Glutamatergic neuron (in vitro differentiated cells): ENCODE data around the gene C4orf50. TPM values are rescaled to one million over a fixed set of nuclear protein-coding genes. Genes with fewer than 3 reads are reported as not detected.
"Not testable (repeated sequence)": the region's sequence is repeated elsewhere in the genome, so short reads cannot be mapped to it uniquely, and the experiment has no call there.

Experiments used
- DNase-seq: peaks from one replicate; pipeline ENCODE4 v3.0.0; 2022
- H3K27ac Mint-ChIP-seq: one replicate; pipeline ENCODE4 v1.8.0; 2020; ENCODE audit warnings: mild to moderate bottlenecking, mixed read lengths, inconsistent platforms; ENCODE audit not compliant: unreplicated experiment
- H3K27me3 Mint-ChIP-seq: one replicate; pipeline ENCODE4 v1.8.0; 2020; ENCODE audit warnings: mild to moderate bottlenecking, moderate library complexity, mixed read lengths, inconsistent platforms; ENCODE audit not compliant: unreplicated experiment
- H3K36me3 Mint-ChIP-seq: one replicate; pipeline ENCODE4 v1.8.0; 2020; ENCODE audit warnings: mild to moderate bottlenecking, mixed read lengths, inconsistent platforms; ENCODE audit not compliant: unreplicated experiment
- H3K4me1 Mint-ChIP-seq: one replicate; pipeline ENCODE4 v1.8.0; 2020; ENCODE audit warnings: mild to moderate bottlenecking, low read depth, mixed read lengths, inconsistent platforms; ENCODE audit not compliant: unreplicated experiment
- H3K4me3 Mint-ChIP-seq: one replicate; pipeline ENCODE4 v1.8.0; 2020; ENCODE audit warnings: mild to moderate bottlenecking, mixed read lengths, inconsistent platforms; ENCODE audit not compliant: unreplicated experiment
- H3K9me3 Mint-ChIP-seq: one replicate; pipeline ENCODE4 v1.8.0; 2020; ENCODE audit warnings: mild to moderate bottlenecking, moderate library complexity, mixed read lengths, inconsistent platforms; ENCODE audit not compliant: unreplicated experiment
- total RNA-seq: library from RNA; stranded (reverse); fragmentation: NEBNext Ultra II Directional; extraction: Animal tissue kit (Norgen Biotek cat#: 25700); gene quantifications from one replicate; pipeline ENCODE4 v1.2.1, GENCODE V29; 2021; ENCODE audit not compliant: unreplicated experiment
- TF ChIP-seq, protein P1 (sequence below): fragments of 200-600 bp; sonication (generic); IDR thresholded peaks from one replicate; pipeline ENCODE4 v1.5.0; 2021; ENCODE audit not compliant: partially characterized antibody, unreplicated experiment

The C4orf50 gene
- total RNA-seq, 1 donor from 2014 or later = 0.56 TPM

DNA sequence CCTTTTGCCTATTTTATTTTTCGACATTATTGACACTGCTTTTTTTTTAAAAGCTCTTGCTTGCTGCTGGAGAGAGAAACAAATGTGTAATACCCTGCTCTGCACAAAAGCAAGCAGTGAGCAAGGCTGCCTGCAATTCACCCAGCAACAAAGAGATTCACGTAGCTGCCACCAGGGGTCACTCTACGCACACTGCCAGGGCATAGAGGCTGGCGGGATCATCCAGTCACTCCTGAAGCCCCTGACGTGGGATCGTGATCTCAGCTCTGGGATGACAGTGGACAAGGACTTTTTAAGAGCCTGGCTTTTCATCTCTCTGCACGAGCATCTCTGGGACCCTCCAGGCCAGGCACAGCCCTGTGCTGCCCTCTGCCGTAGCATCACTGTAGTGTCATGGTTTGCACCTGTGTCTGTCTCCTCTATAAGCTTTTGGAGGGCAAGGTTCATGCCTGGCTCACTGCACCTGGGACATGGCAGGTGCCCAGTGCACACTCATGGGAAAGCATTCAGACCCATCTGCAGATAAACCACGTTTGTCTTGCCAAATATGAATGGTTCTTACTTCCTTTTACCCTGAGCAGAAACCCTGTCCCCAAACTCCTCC lies 19.8 kb downstream of the C4orf50 start:
- no peaks in the 10 kb centered on the region for H3K27me3 Mint-ChIP-seq
- H3K4me1 Mint-ChIP-seq = peaks cover 21% of the 10 kb centered on the region
- no peaks in the 10 kb centered on the region for H3K36me3 Mint-ChIP-seq
- peaks cover 2% of the 10 kb centered on the region for H3K9me3 Mint-ChIP-seq
- no peak overlapping the region for H3K4me3 Mint-ChIP-seq
- DNase-seq = peak; percentile 84
- H3K27ac Mint-ChIP-seq = peak overlapping the region; percentile 60
- TF ChIP-seq, protein P1, sequence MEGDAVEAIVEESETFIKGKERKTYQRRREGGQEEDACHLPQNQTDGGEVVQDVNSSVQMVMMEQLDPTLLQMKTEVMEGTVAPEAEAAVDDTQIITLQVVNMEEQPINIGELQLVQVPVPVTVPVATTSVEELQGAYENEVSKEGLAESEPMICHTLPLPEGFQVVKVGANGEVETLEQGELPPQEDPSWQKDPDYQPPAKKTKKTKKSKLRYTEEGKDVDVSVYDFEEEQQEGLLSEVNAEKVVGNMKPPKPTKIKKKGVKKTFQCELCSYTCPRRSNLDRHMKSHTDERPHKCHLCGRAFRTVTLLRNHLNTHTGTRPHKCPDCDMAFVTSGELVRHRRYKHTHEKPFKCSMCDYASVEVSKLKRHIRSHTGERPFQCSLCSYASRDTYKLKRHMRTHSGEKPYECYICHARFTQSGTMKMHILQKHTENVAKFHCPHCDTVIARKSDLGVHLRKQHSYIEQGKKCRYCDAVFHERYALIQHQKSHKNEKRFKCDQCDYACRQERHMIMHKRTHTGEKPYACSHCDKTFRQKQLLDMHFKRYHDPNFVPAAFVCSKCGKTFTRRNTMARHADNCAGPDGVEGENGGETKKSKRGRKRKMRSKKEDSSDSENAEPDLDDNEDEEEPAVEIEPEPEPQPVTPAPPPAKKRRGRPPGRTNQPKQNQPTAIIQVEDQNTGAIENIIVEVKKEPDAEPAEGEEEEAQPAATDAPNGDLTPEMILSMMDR = peak; percentile 93

DNA sequence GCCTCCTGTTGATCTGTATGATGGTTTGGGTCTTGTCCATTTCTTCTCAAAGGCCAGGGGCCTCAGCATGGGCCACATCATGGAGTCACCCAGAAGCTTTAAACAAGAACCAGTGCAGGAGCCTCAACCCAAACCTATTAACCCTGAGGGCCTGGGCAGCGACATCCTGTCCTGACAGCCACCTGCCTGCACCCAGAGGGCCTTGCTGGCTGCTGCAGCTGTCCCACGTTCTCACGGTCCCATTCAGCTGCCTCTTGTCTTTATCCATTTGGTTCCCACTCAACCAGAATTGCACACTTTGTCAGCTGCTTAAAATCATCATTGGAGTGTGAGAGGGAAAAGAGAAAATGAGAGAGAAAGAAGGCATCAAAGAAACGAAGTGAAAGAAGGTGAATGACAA lies 21.6 kb downstream of the C4orf50 start:
- peaks cover 17% of the 10 kb centered on the region for H3K4me1 Mint-ChIP-seq
- H3K27ac Mint-ChIP-seq = peak overlapping the region; percentile 71
- H3K27me3 Mint-ChIP-seq = no peaks in the 10 kb centered on the region
- H3K4me3 Mint-ChIP-seq = no peak overlapping the region
- H3K36me3 Mint-ChIP-seq = no peaks in the 10 kb centered on the region
- no peak for DNase-seq
- TF ChIP-seq, protein P1 = no peak
- peaks cover 2% of the 10 kb centered on the region for H3K9me3 Mint-ChIP-seq

DNA sequence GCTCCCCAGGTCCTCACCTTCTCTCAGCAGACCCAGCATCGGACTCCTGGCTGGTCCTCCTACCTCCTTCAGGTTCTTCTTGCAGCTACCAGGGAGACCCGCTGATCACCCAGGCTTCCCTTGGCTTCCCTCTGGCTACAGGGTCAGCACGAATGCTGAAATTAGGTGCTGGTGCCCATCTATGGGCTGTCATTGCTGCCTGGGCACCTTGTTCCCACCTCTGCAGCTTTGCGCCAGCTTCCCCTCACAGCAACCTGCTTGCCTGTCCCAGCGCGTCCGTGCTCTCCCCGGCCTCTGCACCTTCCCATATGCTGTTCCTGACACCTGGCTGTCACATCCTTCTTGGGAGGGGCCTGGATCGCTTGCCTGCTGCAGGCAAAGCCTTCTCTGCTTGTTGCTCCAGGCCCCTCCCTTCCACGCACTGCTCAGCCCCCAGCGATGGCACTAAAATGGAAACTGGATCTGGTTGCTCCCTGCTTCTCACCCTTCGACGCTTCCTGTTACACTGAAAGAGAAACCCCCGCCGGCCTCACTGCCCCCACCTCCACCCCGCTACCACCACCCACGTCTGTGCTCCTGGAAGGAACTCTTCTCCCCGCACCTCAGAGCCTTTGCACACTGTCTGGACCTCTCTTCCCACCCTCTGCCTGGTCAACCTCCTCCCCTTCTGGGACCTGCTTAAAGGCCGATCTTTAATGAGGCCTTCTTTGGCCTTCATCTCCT lies 22.2 kb downstream of the C4orf50 start:
- TF ChIP-seq, protein P1 = no peak
- no peak for DNase-seq
- Mint-ChIP-seq H3K4me3 (no peak overlapping the region), H3K9me3 (peaks cover 2% of the 10 kb centered on the region), H3K36me3 (peaks cover under 1% of the 10 kb centered on the region), H3K4me1 (peaks cover 17% of the 10 kb centered on the region), H3K27ac (peak overlapping the region; percentile 71), H3K27me3 (no peaks in the 10 kb centered on the region)

DNA sequence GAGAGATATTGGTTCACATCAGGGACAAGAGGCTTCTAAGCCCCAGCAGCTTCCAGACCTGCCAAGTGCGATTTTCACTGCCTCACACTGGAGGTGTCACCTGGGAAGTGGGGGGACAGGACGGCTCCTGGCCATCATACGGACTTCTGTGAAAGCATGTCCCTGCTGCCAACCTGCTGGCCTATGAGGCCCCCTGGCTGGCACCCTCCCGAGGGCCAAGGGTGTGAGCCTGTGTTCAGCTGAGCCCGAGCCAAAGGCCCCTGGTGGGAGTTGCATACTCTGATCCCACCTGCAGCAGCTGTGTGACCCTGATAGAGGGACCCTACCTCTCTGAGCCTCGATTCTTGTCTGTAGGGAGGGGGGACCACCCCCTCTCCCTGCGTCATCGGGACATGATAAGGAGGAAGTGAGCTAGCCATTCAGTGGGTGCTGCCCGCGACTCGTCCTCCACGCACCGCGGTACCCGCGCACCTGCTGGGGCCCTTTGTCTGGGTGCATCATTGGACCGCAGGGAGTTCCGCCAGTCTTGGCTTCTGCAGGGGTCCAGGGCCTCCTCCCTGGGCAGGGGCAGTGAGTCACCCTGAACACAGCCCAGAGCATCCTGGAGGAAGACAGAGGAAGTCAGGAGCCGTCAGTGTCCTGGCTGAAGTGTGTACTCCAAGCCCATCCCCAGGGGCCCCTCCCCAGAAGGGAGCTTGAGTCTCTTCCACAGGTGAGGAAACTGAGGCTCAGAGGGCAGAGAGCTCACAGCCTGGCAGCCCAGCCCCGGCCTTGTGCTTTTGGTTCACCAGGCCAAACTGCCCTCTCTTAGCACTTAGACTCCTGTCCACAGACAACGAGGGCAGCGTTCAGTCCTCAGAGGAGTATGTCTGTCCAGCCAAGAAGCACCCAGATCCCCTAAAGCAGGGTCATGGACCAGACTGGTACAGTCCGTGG lies 24.1 kb downstream of the C4orf50 start:
- H3K4me3 Mint-ChIP-seq = no peak overlapping the region
- DNase-seq = no peak
- H3K9me3 Mint-ChIP-seq = peaks cover 2% of the 10 kb centered on the region

DNA sequence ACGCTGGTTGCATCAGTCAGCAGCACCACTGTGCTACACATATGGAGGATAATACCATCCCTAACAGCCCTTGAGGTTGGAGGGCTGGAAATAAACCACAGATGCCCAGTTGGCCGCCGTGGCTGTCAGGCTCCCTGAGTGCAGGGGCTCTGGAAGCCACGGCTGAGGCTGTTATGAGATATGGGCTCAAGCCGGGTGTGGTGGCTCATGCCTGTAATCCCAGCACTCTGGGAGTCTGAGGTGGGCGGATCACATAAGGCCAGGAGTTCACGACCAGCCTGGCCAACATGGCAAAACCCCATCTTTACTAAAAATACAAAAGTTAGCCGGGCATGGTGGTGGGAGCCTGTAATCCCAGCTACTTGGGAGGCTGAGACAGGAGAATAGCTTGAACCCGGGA lies 24.9 kb downstream of the C4orf50 start:
- H3K27ac Mint-ChIP-seq, H3K27me3 Mint-ChIP-seq, H3K4me3 Mint-ChIP-seq, DNase-seq, H3K9me3 Mint-ChIP-seq, H3K36me3 Mint-ChIP-seq: not testable (repeated sequence)
- H3K4me1 Mint-ChIP-seq = peaks cover 17% of the 10 kb centered on the region

More for the DNA sequence above, 24.1 kb downstream of the C4orf50 start:
- Mint-ChIP-seq H3K4me1 (peaks cover 17% of the 10 kb centered on the region), H3K36me3 (peaks cover 3% of the 10 kb centered on the region), H3K27me3 (peaks cover 6% of the 10 kb centered on the region), H3K27ac (peak overlapping the region; percentile 38)
- TF ChIP-seq, protein P1 = no peak
